IPS-18c (cell line): ENCODE measurements around the gene CHD5.

Experiments
- H3K4me3 ChIP-seq: 2 replicates; pipeline ENCODE4 v1.7.0; 2013; ENCODE audit warnings: low read depth, mild to moderate bottlenecking, low read length, moderate library complexity; ENCODE audit not compliant: insufficient read depth
- H3K9me3 ChIP-seq: one replicate; pipeline ENCODE4 v1.6.1; 2013; ENCODE audit warnings: mild to moderate bottlenecking, low read length, moderate library complexity; ENCODE audit not compliant: control insufficient read depth, insufficient read depth

The CHD5 gene

GRCh38 chr1:6103111-6103853 is 76.8 kb downstream of the CHD5 start:
- Histone ChIP-seq H3K4me3 (no peak overlapping the region), H3K9me3 (peaks cover 4% of the 10 kb centered on the region)

- Histone ChIP-seq H3K9me3 (peaks cover 4% of the 10 kb centered on the region), H3K4me3 (no peak overlapping the region)
Observed at GRCh38 chr1:6102532-6102845, 77.6 kb downstream of the CHD5 start.

DNA sequence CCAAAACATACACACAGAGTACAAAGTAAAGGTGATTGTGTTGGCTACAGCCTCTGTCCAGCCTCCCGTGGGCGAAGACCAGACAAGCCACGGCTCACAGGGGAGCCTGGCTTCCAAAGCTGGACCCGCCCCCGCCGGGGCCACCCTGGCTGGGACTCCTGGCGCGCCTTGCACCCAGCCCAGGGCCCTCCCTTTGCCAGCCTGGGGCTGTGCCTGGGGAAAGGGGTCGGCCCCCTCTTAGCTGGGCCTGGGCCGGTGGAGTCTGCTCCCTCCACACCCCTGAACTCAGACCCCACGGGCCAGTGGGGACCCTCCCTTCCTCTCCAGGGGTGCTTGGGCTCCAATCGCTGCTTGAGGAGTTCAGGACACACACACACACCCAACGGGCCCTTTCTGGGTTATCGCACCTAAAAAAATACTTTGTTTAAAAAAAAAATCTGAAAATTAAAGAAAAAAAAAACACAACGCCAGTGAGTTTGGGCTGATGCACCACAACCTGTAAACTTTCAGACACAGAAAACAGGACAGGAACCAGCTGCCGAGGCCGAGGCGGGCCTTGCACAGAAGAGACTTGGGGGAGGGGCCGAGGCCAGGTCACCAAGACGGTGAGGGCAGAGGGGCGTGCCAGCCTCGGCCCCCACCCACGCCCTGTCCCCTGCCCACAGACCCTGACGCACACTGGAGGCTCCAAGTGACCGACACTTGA is 78.1 kb downstream of the CHD5 start:
- Histone ChIP-seq H3K9me3 (peaks cover 4% of the 10 kb centered on the region), H3K4me3 (no peak overlapping the region)

GRCh38 chr1:6100861-6101783 is 79.0 kb downstream of the CHD5 start:
- H3K9me3 ChIP-seq: peaks cover 4% of the 10 kb centered on the region
- no peak overlapping the region for H3K4me3 ChIP-seq

DNA sequence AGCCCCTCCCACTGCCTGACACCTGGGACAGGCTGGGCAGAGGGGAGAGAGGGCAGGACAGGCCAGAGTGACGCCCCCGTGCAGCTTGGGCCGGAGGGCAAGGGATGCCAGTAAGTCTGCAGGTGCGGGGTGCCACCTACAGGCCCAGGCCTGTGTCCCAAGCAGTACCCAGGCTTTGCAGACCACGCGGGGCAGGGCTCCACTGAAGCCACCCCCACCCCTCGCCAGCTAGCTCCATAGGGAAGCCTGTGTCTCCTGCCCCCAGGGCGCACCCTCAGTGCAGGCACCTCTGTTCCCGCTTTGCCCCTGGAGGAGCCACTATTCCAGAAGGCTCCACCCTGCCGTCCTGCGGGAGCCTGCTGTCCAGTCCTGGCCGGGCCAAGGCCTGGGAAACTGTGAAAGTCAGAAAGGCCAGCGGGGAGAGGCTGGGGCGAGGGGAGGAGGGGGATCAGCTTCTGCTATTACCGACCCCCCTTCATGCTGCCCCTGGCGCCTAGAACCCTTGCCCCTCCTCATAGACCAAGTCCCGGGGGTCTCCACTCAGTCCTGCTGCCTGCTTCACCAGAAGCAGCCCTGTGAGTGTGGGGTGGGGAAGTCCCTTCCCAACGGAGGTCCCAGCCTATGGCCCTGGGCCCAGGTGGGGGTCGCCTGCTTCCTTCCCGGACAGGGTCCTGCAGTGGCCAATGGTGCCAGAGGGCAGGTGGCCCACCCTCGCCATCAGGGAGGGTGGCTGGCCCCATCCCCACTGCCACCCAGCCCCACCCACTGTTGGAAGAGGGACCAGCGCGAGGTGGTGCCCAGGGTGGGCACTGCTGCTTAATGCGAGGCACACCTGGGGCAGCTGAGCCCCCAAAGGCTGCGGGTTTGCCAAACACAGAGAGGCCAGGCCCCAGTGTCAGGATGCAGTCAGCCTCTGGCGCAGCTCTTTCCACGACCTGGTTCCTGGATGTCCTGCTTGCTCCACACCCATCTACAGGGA is 80.0 kb downstream of the CHD5 start:
- Histone ChIP-seq H3K4me3 (no peak overlapping the region), H3K9me3 (peaks cover 4% of the 10 kb centered on the region)

- peaks cover 4% of the 10 kb centered on the region for H3K9me3 ChIP-seq
Observed at GRCh38 chr1:6099297-6099696, 80.8 kb downstream of the CHD5 start.

GRCh38 chr1:6098303-6099215 is 81.6 kb downstream of the CHD5 start:
- Histone ChIP-seq H3K4me3 (no peak overlapping the region), H3K9me3 (peaks cover 4% of the 10 kb centered on the region)

More at GRCh38 chr1:6099297-6099696, 80.8 kb downstream of the CHD5 start:
- no peak overlapping the region for H3K4me3 ChIP-seq

DNA sequence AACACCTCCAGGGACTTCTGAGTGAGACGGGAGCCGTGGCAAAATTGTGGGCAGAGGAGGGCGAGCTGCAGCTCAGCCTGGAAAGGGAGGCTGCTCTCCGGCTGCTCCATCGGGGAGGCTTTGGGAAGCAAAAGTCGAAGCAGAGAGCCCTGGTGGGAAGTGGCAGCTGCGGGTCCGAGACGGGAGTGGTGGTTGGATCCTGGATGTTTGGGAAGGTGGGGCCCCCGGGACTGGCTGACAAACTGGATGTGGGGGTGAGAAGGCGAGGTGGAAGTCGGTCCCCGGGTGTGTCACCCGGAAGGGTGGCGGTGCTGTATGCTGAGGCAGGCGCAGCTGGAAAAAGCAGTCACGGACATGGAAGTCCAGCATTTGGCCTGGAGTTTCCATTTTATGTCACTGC is 82.3 kb downstream of the CHD5 start:
- no peak overlapping the region for H3K4me3 ChIP-seq
- H3K9me3 ChIP-seq: peaks cover 4% of the 10 kb centered on the region

GRCh38 chr1:6097117-6097595 is 83.0 kb downstream of the CHD5 start:
- H3K4me3 ChIP-seq: no peak overlapping the region
- peaks cover 2% of the 10 kb centered on the region for H3K9me3 ChIP-seq

DNA sequence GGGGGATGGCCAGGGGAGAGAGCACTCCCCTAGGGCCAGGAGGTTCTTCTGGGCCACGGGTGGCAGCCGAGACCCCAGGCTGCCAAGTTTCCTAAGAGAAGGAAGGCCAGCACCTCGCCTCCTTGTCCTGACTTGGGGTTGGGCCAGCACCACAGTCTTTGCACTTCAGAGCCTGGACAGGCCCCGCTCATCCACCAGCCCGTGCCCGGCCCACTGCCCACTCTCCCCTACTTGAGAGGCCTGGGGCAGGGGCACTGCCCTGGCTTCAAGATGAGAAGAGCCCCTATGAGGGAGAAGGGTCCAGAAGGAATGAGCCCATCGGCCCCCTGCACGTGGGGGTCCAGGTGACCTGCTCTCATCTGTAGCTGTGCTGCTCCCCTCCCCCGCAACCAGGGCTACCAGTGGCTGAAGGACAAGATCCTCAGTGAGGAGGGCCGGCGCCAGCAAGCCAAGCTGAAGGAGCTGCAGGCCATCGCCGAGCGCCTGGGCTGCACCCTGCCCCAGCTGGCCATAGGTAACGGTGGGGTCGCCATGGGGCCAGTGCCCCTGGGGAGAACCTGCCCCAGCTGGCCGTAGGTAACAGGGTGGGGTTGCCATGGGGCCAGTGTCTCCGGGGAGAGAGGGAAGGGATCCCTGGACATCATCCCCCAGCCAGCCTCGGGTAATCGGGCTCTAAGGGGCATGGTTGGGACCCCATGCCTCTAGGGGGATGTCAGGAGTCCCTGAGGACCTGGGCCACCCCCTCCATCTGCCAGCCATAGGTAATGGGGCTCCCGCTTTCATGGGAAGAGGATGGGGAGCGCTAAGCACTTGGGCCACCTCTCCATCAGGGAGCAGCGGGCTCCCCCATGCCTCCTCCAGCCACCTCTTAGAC is 83.6 kb downstream of the CHD5 start:
- H3K4me3 ChIP-seq: no peak overlapping the region
- H3K9me3 ChIP-seq: no peaks in the 10 kb centered on the region

- no peaks in the 10 kb centered on the region for H3K9me3 ChIP-seq
- no peak overlapping the region for H3K4me3 ChIP-seq
Observed at GRCh38 chr1:6095511-6096242, 84.4 kb downstream of the CHD5 start.

GRCh38 chr1:6094801-6095505 is 85.2 kb downstream of the CHD5 start:
- H3K9me3 ChIP-seq: no peaks in the 10 kb centered on the region
- no peak overlapping the region for H3K4me3 ChIP-seq

- Histone ChIP-seq H3K9me3 (no peaks in the 10 kb centered on the region), H3K4me3 (no peak overlapping the region)
Observed at GRCh38 chr1:6094246-6094645, 85.9 kb downstream of the CHD5 start.

- Histone ChIP-seq H3K9me3 (no peaks in the 10 kb centered on the region), H3K4me3 (no peak overlapping the region)
Observed at GRCh38 chr1:6093611-6094010, 86.5 kb downstream of the CHD5 start.
